ENCODE data around the gene C6orf62.

DNA sequence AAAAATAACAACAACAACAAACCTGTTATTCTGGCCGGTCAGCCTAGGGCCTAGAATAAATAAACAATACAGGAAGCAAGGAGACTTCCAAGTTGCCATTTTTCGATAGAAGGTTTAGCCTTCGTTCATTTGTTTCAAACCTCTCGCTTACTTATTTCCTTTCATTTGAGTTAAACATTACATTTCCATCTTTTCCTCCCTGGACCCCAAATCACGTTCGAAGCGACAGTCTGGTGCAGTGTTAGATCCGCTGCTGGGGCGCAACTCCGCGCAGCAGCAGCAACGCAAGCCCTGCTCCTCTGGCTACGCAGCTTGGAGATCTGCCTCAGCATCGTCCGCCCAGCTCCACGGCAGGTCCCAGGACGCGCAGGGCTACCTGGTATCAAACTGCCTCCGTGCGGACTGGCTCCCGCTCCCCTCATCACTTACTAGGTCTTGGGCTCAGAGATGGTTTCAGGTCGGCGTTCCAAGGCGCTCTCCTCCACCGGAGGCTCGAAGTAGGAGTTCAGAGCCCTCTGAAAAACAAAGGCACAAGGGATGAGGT lies 52.8 kb downstream of the C6orf62 start:
- TF ChIP-seq GATA3 (IDR thresholded peaks at IDR 0.05; ENCODE audit: low read depth, low read length), result no peak
- TF ChIP-seq GATA2 (IDR thresholded peaks at IDR 0.05; ENCODE audit: low read depth, low read length), result no peak

Measured in SH-SY5Y (cell line).